Measurements from ENCODE around the gene ACY1. TPM values are rescaled to one million over a fixed set of nuclear protein-coding genes. Genes with fewer than 3 reads are reported as not detected.

ACY1 gene
- total RNA-seq (10 to 100 TPM in 1 of 2 donors, 1 to 10 TPM in 1; 3.8 to 29.8 TPM), polyA plus RNA-seq (ENCODE audit: insufficient read length in 2 of 2) (10 to 100 TPM; 22.2 to 26.6 TPM)
- long read RNA-seq, donor 1, partial matches to known transcripts: 0 of 5 reads
- long read RNA-seq, donor 1, other reads (novel, unspliced or antisense): 0 of 5 reads
- long read RNA-seq, donor 2, partial matches to known transcripts: 0 of 7 reads
- long read RNA-seq, donor 2, other reads (novel, unspliced or antisense): 0 of 7 reads
- long read RNA-seq, donor 3: 0 reads
- long read RNA-seq, donor 4, transcript ACY1-215 (15 exons, 1,684 nt): major isoform, 15 of 28 reads
- long read RNA-seq, donor 4, partial matches to known transcripts: 0 of 28 reads
- long read RNA-seq, donor 4, other reads (novel, unspliced or antisense): 0 of 28 reads

- peaks cover 25% of the 10 kb centered on the region for H3K4me1 ChIP-seq (ENCODE audit: control insufficient read depth, insufficient read depth, low read length)
- H3K27ac ChIP-seq (ENCODE audit: low read depth, low read length): peak within 1 kb of the TSS; percentile 95
- H3K4me3 ChIP-seq (ENCODE audit: low read depth, low read length): peak within 1 kb of the TSS; percentile 72
- under 1% methylated on average over 63 of the region's 68 CpGs for WGBS (ENCODE audit: insufficient coverage)
- H3K36me3 ChIP-seq (ENCODE audit: control insufficient read depth, insufficient read depth, low read length): peaks cover 36% of the 10 kb centered on the region
- DNase-seq (ENCODE audit: low read depth in 4 of 6, low spot score in 6 of 6): peak in 2 of 6 donors; percentile 63 to 85
- H3K9me3 ChIP-seq (ENCODE audit: control insufficient read depth, insufficient read depth, low read length): no peaks in the 10 kb centered on the region
- no peaks in the 10 kb centered on the region for H3K27me3 ChIP-seq (ENCODE audit: control insufficient read depth, insufficient read depth, low read length)
These were observed at the start of gene ACY1 for GRCh38 chr3:51982838-51983577. TSS of gene ACY1 (plus strand) at chr3:51983535. CDS start at chr3:51984065, 530 bp downstream.

GRCh38 chr3:51934139-51934850, 49.0 kb upstream of the ACY1 start:
- Histone ChIP-seq H3K27ac (ENCODE audit: low read depth, low read length) (no peak overlapping the region), H3K4me1 (ENCODE audit: control insufficient read depth, insufficient read depth, low read length) (no peaks in the 10 kb centered on the region), H3K9me3 (ENCODE audit: control insufficient read depth, insufficient read depth, low read length) (no peaks in the 10 kb centered on the region), H3K36me3 (ENCODE audit: control insufficient read depth, insufficient read depth, low read length) (peaks cover 78% of the 10 kb centered on the region), H3K4me3 (ENCODE audit: low read depth, low read length) (no peak overlapping the region), H3K27me3 (ENCODE audit: control insufficient read depth, insufficient read depth, low read length) (no peaks in the 10 kb centered on the region)
- DNase-seq (ENCODE audit: low read depth in 4 of 6, low spot score in 6 of 6): no peak
- 93% methylated on average over 8 of the region's 11 CpGs for WGBS (ENCODE audit: insufficient coverage)

GRCh38 chr3:51934991-51935885, 48.1 kb upstream of the ACY1 start:
- no peak for DNase-seq (ENCODE audit: low read depth in 4 of 6, low spot score in 6 of 6)
- Histone ChIP-seq H3K36me3 (ENCODE audit: control insufficient read depth, insufficient read depth, low read length) (peaks cover 78% of the 10 kb centered on the region), H3K4me3 (ENCODE audit: low read depth, low read length) (no peak overlapping the region), H3K4me1 (ENCODE audit: control insufficient read depth, insufficient read depth, low read length) (peaks cover 3% of the 10 kb centered on the region), H3K9me3 (ENCODE audit: control insufficient read depth, insufficient read depth, low read length) (no peaks in the 10 kb centered on the region), H3K27me3 (ENCODE audit: control insufficient read depth, insufficient read depth, low read length) (no peaks in the 10 kb centered on the region), H3K27ac (ENCODE audit: low read depth, low read length) (no peak overlapping the region)
- WGBS (ENCODE audit: insufficient coverage): 90% methylated on average over 21 of the region's 28 CpGs

GRCh38 chr3:51935886-51936755, 47.2 kb upstream of the ACY1 start:
- H3K9me3 ChIP-seq (ENCODE audit: control insufficient read depth, insufficient read depth, low read length): no peaks in the 10 kb centered on the region
- no peak overlapping the region for H3K4me3 ChIP-seq (ENCODE audit: low read depth, low read length)
- H3K36me3 ChIP-seq (ENCODE audit: control insufficient read depth, insufficient read depth, low read length): peaks cover 76% of the 10 kb centered on the region
- no peaks in the 10 kb centered on the region for H3K27me3 ChIP-seq (ENCODE audit: control insufficient read depth, insufficient read depth, low read length)
- DNase-seq (ENCODE audit: low read depth in 4 of 6, low spot score in 6 of 6): no peak
- no peak overlapping the region for H3K27ac ChIP-seq (ENCODE audit: low read depth, low read length)
- peaks cover 11% of the 10 kb centered on the region for H3K4me1 ChIP-seq (ENCODE audit: control insufficient read depth, insufficient read depth, low read length)
- 95% methylated on average over 23 of the region's 25 CpGs for WGBS (ENCODE audit: insufficient coverage)

- WGBS (ENCODE audit: insufficient coverage): 85% methylated on average over 7 of the region's 9 CpGs
These were observed 46.3 kb upstream of the ACY1 start for GRCh38 chr3:51937014-51937413.

GRCh38 chr3:51937611-51938450, 45.5 kb upstream of the ACY1 start:
- Histone ChIP-seq H3K27ac (ENCODE audit: low read depth, low read length) (no peak overlapping the region), H3K27me3 (ENCODE audit: control insufficient read depth, insufficient read depth, low read length) (no peaks in the 10 kb centered on the region), H3K9me3 (ENCODE audit: control insufficient read depth, insufficient read depth, low read length) (no peaks in the 10 kb centered on the region), H3K4me3 (ENCODE audit: low read depth, low read length) (no peak overlapping the region), H3K4me1 (ENCODE audit: control insufficient read depth, insufficient read depth, low read length) (peaks cover 24% of the 10 kb centered on the region), H3K36me3 (ENCODE audit: control insufficient read depth, insufficient read depth, low read length) (peaks cover 62% of the 10 kb centered on the region)
- 95% methylated on average over 10 of the region's 13 CpGs for WGBS (ENCODE audit: insufficient coverage)
- DNase-seq (ENCODE audit: low read depth in 4 of 6, low spot score in 6 of 6): no peak

More at GRCh38 chr3:51937014-51937413, 46.3 kb upstream of the ACY1 start:
- H3K27me3 ChIP-seq (ENCODE audit: control insufficient read depth, insufficient read depth, low read length): no peaks in the 10 kb centered on the region
- H3K36me3 ChIP-seq (ENCODE audit: control insufficient read depth, insufficient read depth, low read length): peaks cover 71% of the 10 kb centered on the region
- peaks cover 16% of the 10 kb centered on the region for H3K4me1 ChIP-seq (ENCODE audit: control insufficient read depth, insufficient read depth, low read length)
- H3K4me3 ChIP-seq (ENCODE audit: low read depth, low read length): no peak overlapping the region
- no peaks in the 10 kb centered on the region for H3K9me3 ChIP-seq (ENCODE audit: control insufficient read depth, insufficient read depth, low read length)
- no peak for DNase-seq (ENCODE audit: low read depth in 4 of 6, low spot score in 6 of 6)
- no peak overlapping the region for H3K27ac ChIP-seq (ENCODE audit: low read depth, low read length)

- no peak for DNase-seq (ENCODE audit: low read depth in 4 of 6, low spot score in 6 of 6)
- Histone ChIP-seq H3K9me3 (ENCODE audit: control insufficient read depth, insufficient read depth, low read length) (no peaks in the 10 kb centered on the region), H3K27me3 (ENCODE audit: control insufficient read depth, insufficient read depth, low read length) (no peaks in the 10 kb centered on the region), H3K27ac (ENCODE audit: low read depth, low read length) (no peak overlapping the region), H3K4me3 (ENCODE audit: low read depth, low read length) (no peak overlapping the region), H3K4me1 (ENCODE audit: control insufficient read depth, insufficient read depth, low read length) (peaks cover 30% of the 10 kb centered on the region), H3K36me3 (ENCODE audit: control insufficient read depth, insufficient read depth, low read length) (peaks cover 58% of the 10 kb centered on the region)
- 95% methylated on average over 5 of the region's 9 CpGs for WGBS (ENCODE audit: insufficient coverage)
These were observed 44.4 kb upstream of the ACY1 start for GRCh38 chr3:51938780-51939425.

Measured in spinal cord (tissue), 10 donors.